PFSK-1 (cell line): ENCODE measurements around the gene NMRAL1.

Experiments used
- FOXP2 ChIP-seq: optimal IDR thresholded peaks from 2 replicates; pipeline ENCODE3; 2011; ENCODE audit warnings: borderline replicate concordance, control low read depth, inconsistent platforms; ENCODE audit not compliant: insufficient read depth; ENCODE audit errors: extremely low read length, extremely low read depth
- POLR2AphosphoS5 ChIP-seq: IDR thresholded peaks from 2 replicates; pipeline ENCODE4 v1.6.1; 2012; ENCODE audit warnings: low read depth, mild to moderate bottlenecking, control low read depth, low read length, moderate library complexity
- SIN3A ChIP-seq: IDR thresholded peaks from 2 replicates; pipeline ENCODE4 v1.6.1; 2012; ENCODE audit warnings: mild to moderate bottlenecking, low read length, moderate library complexity, borderline replicate concordance; ENCODE audit not compliant: insufficient read depth
- TAF1 ChIP-seq: IDR thresholded peaks from 2 replicates; pipeline ENCODE4 v1.6.1; 2012; ENCODE audit warnings: low read length, control low read depth, borderline replicate concordance; ENCODE audit not compliant: insufficient read depth
- TF ChIP-seq, protein P1 (sequence below), 2 experiments: IDR thresholded peaks; 2 replicates each; pipeline versions ENCODE4 v1.6.1 to v1.8.0; 2011 to 2012; ENCODE audit warnings: low read depth in 2 of 2, low read length in 2 of 2, control low read depth in 1 of 2, inconsistent platforms in 1 of 2, mild to moderate bottlenecking in 1 of 2, moderate library complexity in 1 of 2; ENCODE audit not compliant: insufficient read depth in 1 of 2

Gene NMRAL1

DNA sequence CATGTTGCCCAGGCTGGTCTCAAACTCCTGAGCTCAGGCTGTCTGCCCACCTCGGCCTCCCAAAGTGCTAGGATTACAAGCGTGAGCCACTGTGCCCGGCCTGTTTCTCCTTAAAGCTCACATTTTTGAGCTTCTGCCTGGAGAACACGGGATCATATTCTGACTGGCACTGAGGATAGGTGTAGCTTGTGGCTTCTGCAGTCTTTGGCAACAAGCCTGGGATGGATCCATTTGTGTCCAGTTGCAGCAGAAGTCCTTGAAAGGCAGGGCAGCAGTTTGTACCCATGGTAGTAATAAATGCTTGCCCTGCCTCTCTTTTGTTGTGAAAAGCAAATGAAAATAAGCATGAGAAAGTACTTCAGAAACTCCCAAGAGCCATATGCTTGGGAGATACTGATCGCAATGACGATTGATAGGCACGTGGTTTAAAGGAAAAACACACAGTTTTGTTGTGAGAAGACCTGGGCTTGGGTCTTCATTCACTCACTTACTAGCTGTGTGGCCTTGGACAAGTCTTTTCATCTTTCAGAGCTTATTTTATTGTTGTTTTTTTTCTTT is 54.9 kb downstream of the NMRAL1 start:
- TF ChIP-seq FOXP2 (no peak), TAF1 (no peak), POLR2AphosphoS5 (no peak), SIN3A (no peak)
- TF ChIP-seq, protein P1, sequence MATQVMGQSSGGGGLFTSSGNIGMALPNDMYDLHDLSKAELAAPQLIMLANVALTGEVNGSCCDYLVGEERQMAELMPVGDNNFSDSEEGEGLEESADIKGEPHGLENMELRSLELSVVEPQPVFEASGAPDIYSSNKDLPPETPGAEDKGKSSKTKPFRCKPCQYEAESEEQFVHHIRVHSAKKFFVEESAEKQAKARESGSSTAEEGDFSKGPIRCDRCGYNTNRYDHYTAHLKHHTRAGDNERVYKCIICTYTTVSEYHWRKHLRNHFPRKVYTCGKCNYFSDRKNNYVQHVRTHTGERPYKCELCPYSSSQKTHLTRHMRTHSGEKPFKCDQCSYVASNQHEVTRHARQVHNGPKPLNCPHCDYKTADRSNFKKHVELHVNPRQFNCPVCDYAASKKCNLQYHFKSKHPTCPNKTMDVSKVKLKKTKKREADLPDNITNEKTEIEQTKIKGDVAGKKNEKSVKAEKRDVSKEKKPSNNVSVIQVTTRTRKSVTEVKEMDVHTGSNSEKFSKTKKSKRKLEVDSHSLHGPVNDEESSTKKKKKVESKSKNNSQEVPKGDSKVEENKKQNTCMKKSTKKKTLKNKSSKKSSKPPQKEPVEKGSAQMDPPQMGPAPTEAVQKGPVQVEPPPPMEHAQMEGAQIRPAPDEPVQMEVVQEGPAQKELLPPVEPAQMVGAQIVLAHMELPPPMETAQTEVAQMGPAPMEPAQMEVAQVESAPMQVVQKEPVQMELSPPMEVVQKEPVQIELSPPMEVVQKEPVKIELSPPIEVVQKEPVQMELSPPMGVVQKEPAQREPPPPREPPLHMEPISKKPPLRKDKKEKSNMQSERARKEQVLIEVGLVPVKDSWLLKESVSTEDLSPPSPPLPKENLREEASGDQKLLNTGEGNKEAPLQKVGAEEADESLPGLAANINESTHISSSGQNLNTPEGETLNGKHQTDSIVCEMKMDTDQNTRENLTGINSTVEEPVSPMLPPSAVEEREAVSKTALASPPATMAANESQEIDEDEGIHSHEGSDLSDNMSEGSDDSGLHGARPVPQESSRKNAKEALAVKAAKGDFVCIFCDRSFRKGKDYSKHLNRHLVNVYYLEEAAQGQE (IDR thresholded peaks at IDR 0.05; ENCODE audit: insufficient read depth in 1 of 2, low read depth in 2 of 2, low read length in 2 of 2): no peak

DNA sequence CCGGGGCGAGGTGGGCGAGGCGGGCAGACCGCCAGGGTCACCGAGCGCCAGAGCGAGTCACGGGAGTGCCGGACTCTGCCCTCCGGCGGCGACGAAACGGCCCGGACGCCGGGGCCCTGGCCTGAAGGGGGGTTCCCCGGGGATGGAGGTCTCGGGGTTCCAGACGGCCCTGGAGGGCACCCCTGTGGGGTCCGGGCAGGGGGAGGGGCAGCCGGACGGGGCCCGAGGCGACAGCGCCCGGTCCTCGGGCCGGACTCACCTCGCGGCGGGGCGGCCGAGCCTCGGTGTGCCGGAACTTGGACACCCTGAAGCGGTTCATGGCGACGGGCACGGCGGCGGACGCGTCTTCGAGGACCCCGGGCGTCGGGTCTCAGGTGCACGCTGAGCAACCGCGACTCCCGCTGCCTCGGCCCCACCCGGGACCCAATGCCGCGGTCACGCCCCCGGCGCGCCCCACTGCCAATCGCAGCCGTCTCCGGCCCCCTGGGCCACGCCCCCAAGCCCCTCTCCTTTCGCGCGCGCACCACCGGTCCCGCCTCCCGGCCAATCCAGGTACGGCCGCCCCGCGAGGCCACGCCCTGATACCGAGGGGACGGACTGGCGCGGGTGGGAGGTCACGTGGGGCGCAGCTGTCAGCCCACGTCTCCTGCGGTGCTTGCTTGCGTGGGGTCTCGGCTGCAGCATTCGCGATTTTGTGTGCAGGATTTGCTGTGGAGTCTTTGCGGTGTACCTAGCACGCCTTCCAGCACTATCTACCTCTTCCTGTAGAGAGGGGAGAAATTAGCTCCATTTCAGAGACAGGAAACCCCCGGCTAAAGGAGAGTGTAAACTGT is 58.0 kb downstream of the NMRAL1 start, which contains the start of gene CORO7:
TSS of gene CORO7 (minus strand) at position 397 of the 833 bp plus-strand sequence. CDS start at position 319, 78 bp downstream.
- TF ChIP-seq SIN3A (no peak), FOXP2 (peak; percentile 23)
- TF ChIP-seq, protein P1 (IDR thresholded peaks at IDR 0.05; ENCODE audit: insufficient read depth in 1 of 2, low read depth in 2 of 2, low read length in 2 of 2): no peak

DNA sequence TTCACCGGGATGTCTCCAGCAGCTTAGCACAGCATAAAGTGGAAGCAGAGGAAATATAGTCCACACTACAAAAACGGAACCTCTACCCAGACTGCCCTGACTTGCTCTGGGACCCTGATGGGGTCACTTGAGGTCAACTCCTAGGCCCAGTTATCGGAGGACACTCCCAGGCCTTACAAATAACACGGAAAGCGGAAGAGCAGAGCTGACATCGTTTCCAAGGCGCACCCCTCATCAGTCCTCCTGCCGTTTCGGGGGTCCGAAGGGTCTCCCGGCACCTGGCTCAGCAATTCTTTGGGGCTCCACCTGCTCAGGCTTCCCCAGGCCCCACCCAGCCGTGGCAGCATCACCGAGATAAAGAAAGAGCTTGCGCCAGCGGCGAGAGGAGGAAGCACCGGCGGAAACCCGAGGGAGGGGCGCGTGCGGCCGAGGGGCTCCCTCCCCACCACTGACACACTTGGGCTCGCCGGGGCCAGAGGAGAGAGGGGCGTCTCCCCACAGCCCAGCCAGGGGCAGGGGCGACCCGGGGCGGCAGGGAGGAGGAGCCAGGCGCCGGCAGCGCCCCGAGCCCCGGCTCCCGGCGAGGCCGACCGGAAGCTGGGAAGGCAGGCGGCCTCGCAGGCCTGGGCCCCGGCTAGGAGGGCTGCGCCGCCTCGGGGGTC is 58.8 kb downstream of the NMRAL1 start:
- TF ChIP-seq POLR2AphosphoS5: no peak
- TF ChIP-seq, protein P1 (IDR thresholded peaks at IDR 0.05; ENCODE audit: insufficient read depth in 1 of 2, low read depth in 2 of 2, low read length in 2 of 2): no peak
- no peak for TF ChIP-seq FOXP2
- TF ChIP-seq TAF1: no peak
- TF ChIP-seq SIN3A: 0 out of 2 replicates have a peak, but pooled peaks have one; percentile 35

DNA sequence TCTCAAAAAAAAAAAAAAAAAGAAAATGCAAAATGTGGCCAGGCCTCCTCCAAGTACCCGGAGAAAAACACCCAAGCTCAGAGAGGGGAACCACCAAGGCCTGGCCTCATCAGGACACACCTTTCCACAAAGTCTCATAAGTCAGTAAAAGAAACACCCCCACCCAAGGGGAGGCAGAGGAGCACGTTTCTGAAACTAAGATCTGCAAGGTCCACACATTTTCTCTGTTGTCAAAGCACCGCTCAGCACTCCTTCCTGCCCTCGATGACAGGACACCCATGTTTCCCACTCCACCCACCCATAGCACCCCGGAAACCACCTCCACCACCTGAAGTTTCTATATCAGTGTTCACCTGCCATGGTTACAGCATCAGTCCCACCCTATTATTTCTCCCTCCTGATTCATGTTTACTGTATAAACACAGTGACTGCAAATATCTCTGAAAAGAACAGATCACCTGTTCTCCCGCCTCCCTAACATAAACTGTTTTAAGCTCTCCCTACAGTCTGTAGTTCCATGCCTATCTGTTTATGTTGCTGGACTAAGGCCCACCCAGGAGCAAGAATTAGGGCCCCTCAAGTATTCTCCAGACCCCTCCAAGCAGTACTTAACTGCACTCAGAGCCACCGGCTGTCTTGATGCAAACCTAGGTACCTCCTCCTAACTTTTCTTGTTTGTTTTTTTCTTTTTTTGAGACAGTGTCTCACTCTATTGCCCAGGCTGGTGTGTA is 60.1 kb downstream of the NMRAL1 start:
- TF ChIP-seq TAF1: no peak
- no peak for TF ChIP-seq SIN3A
- TF ChIP-seq FOXP2: no peak
- TF ChIP-seq, protein P1 (IDR thresholded peaks at IDR 0.05; ENCODE audit: insufficient read depth in 1 of 2, low read depth in 2 of 2, low read length in 2 of 2): no peak
- TF ChIP-seq POLR2AphosphoS5: no peak
